ENCODE results near the gene CTNNA1.
"Not testable (repeated sequence)": the region's sequence is repeated elsewhere in the genome, so short reads cannot be mapped to it uniquely, and the experiment has no call there.

The CTNNA1 gene

GRCh38 chr5:138757061-138757776 is 4.0 kb downstream of the CTNNA1 start:
- Histone ChIP-seq H3K27ac (ENCODE audit: low read depth, low read length, severe bottlenecking) (no peak overlapping the region), H3K9me3 (ENCODE audit: control insufficient read depth, low read length) (peaks cover 23% of the 10 kb centered on the region), H3K36me3 (ENCODE audit: control insufficient read depth, insufficient read depth, low read length) (peaks cover 74% of the 10 kb centered on the region), H3K4me3 (ENCODE audit: extremely low read depth, insufficient read depth, low read length, poor library complexity, severe bottlenecking) (no peak overlapping the region), H3K4me1 (ENCODE audit: control insufficient read depth, insufficient read depth, low read length, poor library complexity, severe bottlenecking) (peaks cover 8% of the 10 kb centered on the region)
- 93 to 98% methylated on average over 5 to 6 of the region's 6 CpGs for WGBS, 2 experiments (ENCODE audit: insufficient coverage in 2 of 2)

DNA sequence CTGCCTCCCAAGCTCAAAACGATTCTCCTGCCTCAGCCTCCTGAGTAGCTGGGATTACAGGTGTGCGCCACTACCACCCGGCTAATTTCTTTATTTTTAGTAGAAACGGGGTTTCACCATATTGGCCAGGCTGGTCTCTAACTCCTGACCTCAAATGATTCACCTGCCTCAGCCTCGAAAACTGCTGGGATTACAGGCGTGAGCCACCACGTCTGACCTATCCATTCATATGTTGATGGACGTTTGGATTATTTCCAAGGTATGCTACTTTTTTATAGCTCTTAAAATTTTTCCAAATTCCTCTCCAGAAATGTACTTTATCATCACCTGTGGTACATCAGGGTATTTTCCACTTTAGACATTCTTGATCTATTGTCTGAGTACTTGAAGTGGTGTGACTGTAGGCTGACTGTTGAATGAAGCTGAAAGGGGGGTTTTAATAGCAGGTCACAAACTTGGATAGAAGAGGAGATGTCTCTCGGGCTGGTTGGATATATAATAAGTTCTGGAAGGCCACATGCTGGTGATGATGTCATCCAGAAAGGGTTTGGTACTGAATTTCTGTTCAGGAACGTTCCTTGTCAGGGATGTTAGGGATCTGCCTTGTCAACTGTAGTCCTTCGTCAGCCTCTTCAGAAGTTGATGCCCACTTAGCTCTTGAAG is 7.4 kb downstream of the CTNNA1 start:
- H3K36me3 ChIP-seq (ENCODE audit: control insufficient read depth, insufficient read depth, low read length), result peaks cover 77% of the 10 kb centered on the region
- no peak overlapping the region for H3K4me3 ChIP-seq (ENCODE audit: extremely low read depth, insufficient read depth, low read length, poor library complexity, severe bottlenecking)
- 86 to 91% methylated on average over 9 to 11 of the region's 11 CpGs for WGBS, 2 experiments (ENCODE audit: insufficient coverage in 2 of 2)
- H3K27ac ChIP-seq (ENCODE audit: low read depth, low read length, severe bottlenecking), result no peak overlapping the region
- H3K9me3 ChIP-seq (ENCODE audit: control insufficient read depth, low read length), result peaks cover 23% of the 10 kb centered on the region
- peaks cover 5% of the 10 kb centered on the region for H3K4me1 ChIP-seq (ENCODE audit: control insufficient read depth, insufficient read depth, low read length, poor library complexity, severe bottlenecking)

DNA sequence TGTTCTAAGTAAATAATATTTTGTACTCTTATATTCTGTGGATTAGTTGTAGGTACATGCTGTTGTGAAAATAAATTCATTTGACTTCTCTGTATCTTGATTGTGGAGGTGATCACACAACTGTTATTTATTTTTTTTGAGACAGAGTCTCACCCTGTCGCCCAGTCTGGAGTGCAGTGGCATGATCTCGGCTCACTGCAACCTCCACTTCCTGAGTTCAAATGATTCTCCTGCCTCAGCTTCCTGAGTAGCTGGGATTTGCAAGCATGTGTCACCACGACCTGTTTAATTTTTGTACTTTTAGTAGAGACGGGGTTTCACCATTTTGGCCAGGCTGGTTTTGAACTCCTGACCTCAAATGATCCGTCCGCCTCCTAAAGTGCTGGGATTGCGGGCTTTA is 7.9 kb downstream of the CTNNA1 start:
- H3K36me3 ChIP-seq (ENCODE audit: control insufficient read depth, insufficient read depth, low read length), result peaks cover 72% of the 10 kb centered on the region
- 90 to 96% methylated on average over 6 to 7 of the region's 7 CpGs for WGBS, 2 experiments (ENCODE audit: insufficient coverage in 2 of 2)
- H3K27ac ChIP-seq (ENCODE audit: low read depth, low read length, severe bottlenecking), result not testable (repeated sequence)

GRCh38 chr5:138761670-138762069 is 8.4 kb downstream of the CTNNA1 start:
- H3K27ac ChIP-seq (ENCODE audit: low read depth, low read length, severe bottlenecking); H3K4me1 ChIP-seq (ENCODE audit: control insufficient read depth, insufficient read depth, low read length, poor library complexity, severe bottlenecking); H3K4me3 ChIP-seq (ENCODE audit: extremely low read depth, insufficient read depth, low read length, poor library complexity, severe bottlenecking): not testable (repeated sequence)
- Histone ChIP-seq H3K36me3 (ENCODE audit: control insufficient read depth, insufficient read depth, low read length) (peaks cover 66% of the 10 kb centered on the region), H3K9me3 (ENCODE audit: control insufficient read depth, low read length) (peaks cover 17% of the 10 kb centered on the region)
- WGBS, 2 experiments (ENCODE audit: insufficient coverage in 2 of 2), result 86 to 90% methylated on average over 5 of the region's 6 CpGs

More for the DNA sequence above, 7.9 kb downstream of the CTNNA1 start:
- H3K9me3 ChIP-seq (ENCODE audit: control insufficient read depth, low read length), result peaks cover 22% of the 10 kb centered on the region
- H3K4me1 ChIP-seq (ENCODE audit: control insufficient read depth, insufficient read depth, low read length, poor library complexity, severe bottlenecking); H3K4me3 ChIP-seq (ENCODE audit: extremely low read depth, insufficient read depth, low read length, poor library complexity, severe bottlenecking): not testable (repeated sequence)

GRCh38 chr5:138762110-138762509 is 8.9 kb downstream of the CTNNA1 start:
- no CpG with 5 or more reads among the region's 1 CpG for WGBS, 2 experiments (ENCODE audit: insufficient coverage in 2 of 2)

GRCh38 chr5:138763037-138763778 is 10.0 kb downstream of the CTNNA1 start:
- Histone ChIP-seq H3K4me3 (ENCODE audit: extremely low read depth, insufficient read depth, low read length, poor library complexity, severe bottlenecking) (no peak overlapping the region), H3K36me3 (ENCODE audit: control insufficient read depth, insufficient read depth, low read length) (peaks cover 58% of the 10 kb centered on the region), H3K4me1 (ENCODE audit: control insufficient read depth, insufficient read depth, low read length, poor library complexity, severe bottlenecking) (peaks cover 8% of the 10 kb centered on the region), H3K27ac (ENCODE audit: low read depth, low read length, severe bottlenecking) (no peak overlapping the region), H3K9me3 (ENCODE audit: control insufficient read depth, low read length) (peaks cover 6% of the 10 kb centered on the region)
- 100% methylated on average over 1 to 2 of the region's 3 CpGs for WGBS, 2 experiments (ENCODE audit: insufficient coverage in 2 of 2)

More at GRCh38 chr5:138762110-138762509, 8.9 kb downstream of the CTNNA1 start:
- H3K36me3 ChIP-seq (ENCODE audit: control insufficient read depth, insufficient read depth, low read length), result peaks cover 63% of the 10 kb centered on the region
- H3K27ac ChIP-seq (ENCODE audit: low read depth, low read length, severe bottlenecking), result no peak overlapping the region
- no peak overlapping the region for H3K4me3 ChIP-seq (ENCODE audit: extremely low read depth, insufficient read depth, low read length, poor library complexity, severe bottlenecking)
- peaks cover 12% of the 10 kb centered on the region for H3K9me3 ChIP-seq (ENCODE audit: control insufficient read depth, low read length)
- H3K4me1 ChIP-seq (ENCODE audit: control insufficient read depth, insufficient read depth, low read length, poor library complexity, severe bottlenecking), result peaks cover 8% of the 10 kb centered on the region

DNA sequence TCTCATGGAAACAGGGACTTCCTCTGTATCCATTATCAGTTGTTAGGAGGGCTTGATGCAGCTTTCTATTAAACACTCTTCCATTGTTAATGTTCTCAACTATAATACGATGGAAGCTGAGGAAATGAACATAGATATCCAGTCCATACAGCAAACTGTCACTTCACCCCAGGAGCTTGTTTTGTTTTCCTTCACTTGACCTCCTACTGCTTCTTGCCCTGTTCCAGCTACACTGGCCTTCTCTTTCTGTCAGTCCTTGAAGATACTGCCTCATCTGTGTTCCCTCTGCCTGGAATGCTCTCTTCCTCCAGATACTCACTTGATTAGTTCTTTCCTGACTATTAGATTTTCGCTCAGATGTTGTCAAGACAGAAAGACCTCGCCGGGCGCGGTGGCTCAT is 17.1 kb downstream of the CTNNA1 start:
- Histone ChIP-seq H3K4me3 (ENCODE audit: extremely low read depth, insufficient read depth, low read length, poor library complexity, severe bottlenecking) (no peak overlapping the region), H3K27ac (ENCODE audit: low read depth, low read length, severe bottlenecking) (no peak overlapping the region), H3K4me1 (ENCODE audit: control insufficient read depth, insufficient read depth, low read length, poor library complexity, severe bottlenecking) (peaks cover 10% of the 10 kb centered on the region), H3K9me3 (ENCODE audit: control insufficient read depth, low read length) (peaks cover 3% of the 10 kb centered on the region), H3K36me3 (ENCODE audit: control insufficient read depth, insufficient read depth, low read length) (peaks cover 41% of the 10 kb centered on the region)
- WGBS, 2 experiments (ENCODE audit: insufficient coverage in 2 of 2), result 80 to 98% methylated on average over 6 of the region's 6 CpGs

GRCh38 chr5:138770977-138771376 is 17.8 kb downstream of the CTNNA1 start:
- Histone ChIP-seq H3K36me3 (ENCODE audit: control insufficient read depth, insufficient read depth, low read length) (peaks cover 46% of the 10 kb centered on the region), H3K9me3 (ENCODE audit: control insufficient read depth, low read length) (peaks cover 5% of the 10 kb centered on the region), H3K27ac (ENCODE audit: low read depth, low read length, severe bottlenecking) (no peak overlapping the region), H3K4me1 (ENCODE audit: control insufficient read depth, insufficient read depth, low read length, poor library complexity, severe bottlenecking) (peaks cover 8% of the 10 kb centered on the region), H3K4me3 (ENCODE audit: extremely low read depth, insufficient read depth, low read length, poor library complexity, severe bottlenecking) (no peak overlapping the region)
- WGBS, 2 experiments (ENCODE audit: insufficient coverage in 2 of 2), result 100% methylated on average over 1 of the region's 1 CpG; no CpG with 5 or more reads in 1 of the 2 experiments

GRCh38 chr5:138772986-138773594 is 19.9 kb downstream of the CTNNA1 start:
- H3K4me3 ChIP-seq (ENCODE audit: extremely low read depth, insufficient read depth, low read length, poor library complexity, severe bottlenecking), result no peak overlapping the region
- no peak overlapping the region for H3K27ac ChIP-seq (ENCODE audit: low read depth, low read length, severe bottlenecking)
- 96 to 98% methylated on average over 3 to 5 of the region's 5 CpGs for WGBS, 2 experiments (ENCODE audit: insufficient coverage in 2 of 2)
- peaks cover 46% of the 10 kb centered on the region for H3K36me3 ChIP-seq (ENCODE audit: control insufficient read depth, insufficient read depth, low read length)
- peaks cover 5% of the 10 kb centered on the region for H3K9me3 ChIP-seq (ENCODE audit: control insufficient read depth, low read length)
- H3K4me1 ChIP-seq (ENCODE audit: control insufficient read depth, insufficient read depth, low read length, poor library complexity, severe bottlenecking), result peaks cover 7% of the 10 kb centered on the region

- H3K4me3 ChIP-seq (ENCODE audit: extremely low read depth, insufficient read depth, low read length, poor library complexity, severe bottlenecking); H3K9me3 ChIP-seq (ENCODE audit: control insufficient read depth, low read length); H3K27ac ChIP-seq (ENCODE audit: low read depth, low read length, severe bottlenecking); H3K4me1 ChIP-seq (ENCODE audit: control insufficient read depth, insufficient read depth, low read length, poor library complexity, severe bottlenecking): not testable (repeated sequence)
- peaks cover 51% of the 10 kb centered on the region for H3K36me3 ChIP-seq (ENCODE audit: control insufficient read depth, insufficient read depth, low read length)
- 91 to 93% methylated on average over 4 to 6 of the region's 6 CpGs for WGBS, 2 experiments (ENCODE audit: insufficient coverage in 2 of 2)
Observed at GRCh38 chr5:138773624-138774023, 20.4 kb downstream of the CTNNA1 start.
